Measurements from ENCODE around the gene LILRB4.

Gene LILRB4

DNA sequence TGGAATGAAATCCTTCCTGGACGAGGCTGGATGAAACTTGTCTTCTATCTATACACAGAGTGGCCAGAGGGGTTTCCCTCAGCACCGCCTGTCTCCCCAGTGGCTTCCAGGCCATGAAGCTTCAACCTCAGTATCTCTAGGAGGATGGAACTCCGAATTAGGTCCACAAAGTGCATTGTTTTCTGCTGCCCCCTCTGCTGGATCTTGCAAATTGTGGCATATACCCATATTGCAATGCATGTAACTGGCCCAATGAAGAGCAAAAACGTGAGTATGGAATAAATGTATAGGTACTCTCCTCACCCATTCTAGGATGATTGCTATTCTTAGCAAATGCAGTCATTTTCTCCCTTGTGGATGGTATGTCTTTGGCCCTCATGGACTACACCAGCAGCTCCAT lies 14.7 kb upstream of the LILRB4 start:
- DNase-seq (ENCODE audit: extremely low read depth, insufficient read length), result no peak
- no peaks in the 10 kb centered on the region for H3K36me3 ChIP-seq (ENCODE audit: control insufficient read depth, insufficient read depth, low read length)
- no peaks in the 10 kb centered on the region for H3K27me3 ChIP-seq (replicated peaks; ENCODE audit: control insufficient read depth, insufficient read depth, low read length)
- TF ChIP-seq, protein P1, sequence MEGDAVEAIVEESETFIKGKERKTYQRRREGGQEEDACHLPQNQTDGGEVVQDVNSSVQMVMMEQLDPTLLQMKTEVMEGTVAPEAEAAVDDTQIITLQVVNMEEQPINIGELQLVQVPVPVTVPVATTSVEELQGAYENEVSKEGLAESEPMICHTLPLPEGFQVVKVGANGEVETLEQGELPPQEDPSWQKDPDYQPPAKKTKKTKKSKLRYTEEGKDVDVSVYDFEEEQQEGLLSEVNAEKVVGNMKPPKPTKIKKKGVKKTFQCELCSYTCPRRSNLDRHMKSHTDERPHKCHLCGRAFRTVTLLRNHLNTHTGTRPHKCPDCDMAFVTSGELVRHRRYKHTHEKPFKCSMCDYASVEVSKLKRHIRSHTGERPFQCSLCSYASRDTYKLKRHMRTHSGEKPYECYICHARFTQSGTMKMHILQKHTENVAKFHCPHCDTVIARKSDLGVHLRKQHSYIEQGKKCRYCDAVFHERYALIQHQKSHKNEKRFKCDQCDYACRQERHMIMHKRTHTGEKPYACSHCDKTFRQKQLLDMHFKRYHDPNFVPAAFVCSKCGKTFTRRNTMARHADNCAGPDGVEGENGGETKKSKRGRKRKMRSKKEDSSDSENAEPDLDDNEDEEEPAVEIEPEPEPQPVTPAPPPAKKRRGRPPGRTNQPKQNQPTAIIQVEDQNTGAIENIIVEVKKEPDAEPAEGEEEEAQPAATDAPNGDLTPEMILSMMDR (IDR thresholded peaks at IDR 0.05; ENCODE audit: insufficient read depth, low read length, poor library complexity, severe bottlenecking), result peak; percentile 41
- H3K4me3 ChIP-seq (replicated peaks; ENCODE audit: low read depth, low read length), result no peak overlapping the region

DNA sequence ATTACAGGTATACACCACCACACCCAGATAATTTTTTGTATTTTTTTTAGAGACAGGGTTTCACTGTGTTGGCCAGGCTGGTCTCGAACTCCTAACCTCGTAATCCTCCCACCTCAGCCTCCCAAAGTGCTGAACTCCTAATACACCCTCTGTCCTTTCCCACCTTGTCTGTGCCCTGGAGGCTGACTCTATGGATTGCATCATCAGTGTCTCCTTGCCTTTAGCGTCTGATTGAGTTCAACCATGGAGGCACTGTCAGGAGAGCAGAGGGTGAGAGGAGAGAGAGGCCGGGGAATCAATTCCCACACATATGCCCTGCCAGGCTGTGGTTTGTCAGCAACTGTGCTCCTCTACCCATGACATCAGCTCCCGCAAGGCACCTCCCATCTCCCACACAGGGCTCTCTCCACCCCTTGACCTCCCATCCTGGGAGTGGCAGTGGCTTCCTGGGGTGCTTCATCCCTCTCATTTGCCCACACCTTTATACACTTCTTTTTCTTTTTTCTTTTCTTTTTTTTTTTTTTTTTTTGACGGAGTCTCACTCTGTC lies 12.6 kb upstream of the LILRB4 start:
- H3K36me3 ChIP-seq (ENCODE audit: control insufficient read depth, insufficient read depth, low read length), result no peaks in the 10 kb centered on the region
- TF ChIP-seq, protein P1 (IDR thresholded peaks at IDR 0.05; ENCODE audit: insufficient read depth, low read length, poor library complexity, severe bottlenecking), result no peak
- no peaks in the 10 kb centered on the region for H3K27me3 ChIP-seq (replicated peaks; ENCODE audit: control insufficient read depth, insufficient read depth, low read length)
- DNase-seq (ENCODE audit: extremely low read depth, insufficient read length), result no peak
- no peak overlapping the region for H3K4me3 ChIP-seq (replicated peaks; ENCODE audit: low read depth, low read length)

DNA sequence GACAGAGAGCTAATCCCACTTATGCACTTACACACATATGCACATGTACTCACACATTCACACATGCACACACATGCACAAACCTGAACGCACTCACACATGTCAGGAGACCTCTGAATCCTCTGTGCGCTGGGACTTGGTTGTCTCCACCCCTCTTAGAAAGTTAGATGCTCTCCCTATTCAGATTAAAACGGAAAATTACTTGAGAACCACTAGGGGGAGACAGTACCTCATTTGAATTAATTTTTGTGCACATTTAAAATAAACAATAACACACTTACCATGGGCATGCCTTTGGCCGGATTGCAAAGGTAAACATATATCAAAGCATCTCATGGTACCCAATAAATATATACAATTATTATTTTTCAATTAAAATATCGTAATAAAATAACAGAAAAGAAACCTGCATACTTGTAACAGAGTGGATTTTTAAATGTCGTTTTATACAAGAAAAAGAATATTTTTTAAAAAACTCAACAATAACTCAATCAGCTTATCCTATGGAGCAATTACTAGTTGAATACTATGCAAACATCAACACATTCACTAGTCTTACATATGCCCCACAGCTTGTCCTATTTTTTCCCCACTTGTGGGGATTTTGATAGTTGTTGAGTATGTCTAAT lies 9.5 kb upstream of the LILRB4 start:
- Histone ChIP-seq H3K4me3 (replicated peaks; ENCODE audit: low read depth, low read length) (no peak overlapping the region), H3K36me3 (ENCODE audit: control insufficient read depth, insufficient read depth, low read length) (no peaks in the 10 kb centered on the region), H3K27me3 (replicated peaks; ENCODE audit: control insufficient read depth, insufficient read depth, low read length) (no peaks in the 10 kb centered on the region)
- no peak for DNase-seq (ENCODE audit: extremely low read depth, insufficient read length)
- TF ChIP-seq, protein P1 (IDR thresholded peaks at IDR 0.05; ENCODE audit: insufficient read depth, low read length, poor library complexity, severe bottlenecking), result peak; percentile 57

DNA sequence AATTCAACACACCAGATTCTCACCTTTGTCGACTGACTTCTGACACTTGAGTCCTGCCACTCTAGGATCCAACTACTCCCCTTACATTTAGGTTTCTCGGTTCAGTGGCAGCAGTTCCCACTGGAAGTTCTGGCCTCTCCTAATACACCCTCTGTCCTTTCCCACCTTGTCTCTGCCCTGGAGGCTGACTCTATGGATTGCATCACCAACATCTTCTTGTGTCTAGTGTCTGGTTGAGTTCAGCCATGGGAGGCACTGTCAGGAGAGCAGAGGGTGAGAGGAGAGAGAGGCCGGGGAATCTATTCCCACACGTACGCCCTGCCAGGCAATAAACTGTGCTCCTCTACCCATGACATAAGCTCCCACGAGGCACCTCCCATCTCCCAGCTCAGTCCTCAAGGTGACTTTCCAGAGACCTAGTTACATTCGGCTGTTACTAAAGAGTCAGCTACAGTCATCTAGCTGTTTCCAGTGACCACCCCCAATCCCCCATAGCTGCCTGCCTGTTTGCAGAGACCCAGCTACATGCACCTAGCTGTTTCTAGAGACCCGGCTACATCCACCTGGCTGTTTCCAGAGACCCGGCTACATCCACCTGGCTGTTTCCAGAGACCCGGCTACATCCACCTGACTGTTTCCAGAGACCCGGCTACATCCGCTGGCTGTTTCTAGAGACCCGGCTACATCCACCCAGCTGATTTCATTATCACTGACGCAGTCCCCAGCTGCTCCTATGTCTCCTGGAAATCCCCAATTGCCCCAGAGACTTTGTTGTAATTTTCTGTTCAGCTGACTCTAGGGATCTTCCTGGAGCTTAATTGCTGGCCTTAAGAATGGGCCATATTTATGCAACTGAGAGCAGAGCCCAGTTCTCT lies 8.1 kb upstream of the LILRB4 start:
- no peak overlapping the region for H3K4me3 ChIP-seq (replicated peaks; ENCODE audit: low read depth, low read length)
- H3K27me3 ChIP-seq (replicated peaks; ENCODE audit: control insufficient read depth, insufficient read depth, low read length), result no peaks in the 10 kb centered on the region
- TF ChIP-seq, protein P1 (IDR thresholded peaks at IDR 0.05; ENCODE audit: insufficient read depth, low read length, poor library complexity, severe bottlenecking), result no peak
- DNase-seq (ENCODE audit: extremely low read depth, insufficient read length), result no peak
- H3K36me3 ChIP-seq (ENCODE audit: control insufficient read depth, insufficient read depth, low read length), result no peaks in the 10 kb centered on the region

DNA sequence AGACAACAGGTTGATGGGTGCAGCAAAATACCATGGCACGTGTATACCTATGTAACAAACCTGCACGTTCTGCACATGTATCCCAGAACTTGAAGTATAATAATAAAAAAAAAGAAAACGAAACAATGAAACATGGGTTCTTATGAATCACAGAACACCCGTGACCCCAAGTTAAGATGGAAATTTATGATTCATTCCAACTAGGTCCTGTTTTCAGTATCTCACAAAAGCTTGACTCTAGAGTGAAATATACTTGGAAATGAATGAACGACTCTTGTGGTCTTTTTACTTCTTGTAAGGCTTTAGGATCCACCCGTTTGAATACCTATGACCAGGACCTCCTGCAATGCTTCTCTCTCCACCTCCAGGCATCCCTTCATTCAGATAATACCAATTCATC lies 3.5 kb upstream of the LILRB4 start:
- Histone ChIP-seq H3K36me3 (ENCODE audit: control insufficient read depth, insufficient read depth, low read length) (no peaks in the 10 kb centered on the region), H3K27me3 (replicated peaks; ENCODE audit: control insufficient read depth, insufficient read depth, low read length) (no peaks in the 10 kb centered on the region), H3K4me3 (replicated peaks; ENCODE audit: low read depth, low read length) (no peak overlapping the region)
- TF ChIP-seq, protein P1 (IDR thresholded peaks at IDR 0.05; ENCODE audit: insufficient read depth, low read length, poor library complexity, severe bottlenecking), result no peak
- DNase-seq (ENCODE audit: extremely low read depth, insufficient read length), result no peak

Measured in GM06990 (cell line).